K562 (cell line): ENCODE data around the gene CCDC68. TPM values are rescaled to one million over a fixed set of nuclear protein-coding genes. Genes with fewer than 3 reads are reported as not detected.
A peak's percentile ranks its signal among the peaks of the same experiment; 100 is the strongest.

Experiments used
- ARNT ChIP-seq, 2 experiments: fragments of 450-650 bp; IDR thresholded peaks; 2 replicates each; pipeline ENCODE4 v1.6.1; 2016; ENCODE audit warnings: mild to moderate bottlenecking in 1 of 2
- BACH1 ChIP-seq: fragments of 200-800 bp; sonication (Bioruptor generic); IDR thresholded peaks from 2 replicates; pipeline ENCODE4 v1.6.1; 2016; ENCODE audit warnings: missing genetic modification characterization, missing compliant biosample characterization
- PATZ1 ChIP-seq: fragments of 250-450 bp; sonication (Bioruptor Pico); IDR thresholded peaks from 2 replicates; pipeline ENCODE4 v1.5.0; 2020; ENCODE audit warnings: mild to moderate bottlenecking, borderline replicate concordance
- POLR3G ChIP-seq: IDR thresholded peaks from 2 replicates; pipeline ENCODE4 v1.6.1; 2011; ENCODE audit not compliant: insufficient read length, insufficient replicate concordance; ENCODE audit errors: extremely low read depth
- RAD21 ChIP-seq, 2 experiments: fragments of 250-450 bp in 1 of 2; fragments of 450-650 bp in 1 of 2; sonication (Bioruptor Pico) in 1 of 2; formaldehyde crosslinking in 1 of 2; IDR thresholded peaks in 1 of 2; conservative IDR thresholded peaks in 1 of 2; 2 replicates each; pipeline versions ENCODE4 v1.4.0 to v1.8.0; 2020 to 2022; ENCODE audit warnings: mild to moderate bottlenecking in 2 of 2, moderate library complexity in 1 of 2
- RBM22 ChIP-seq: fragments of 200-400 bp; formaldehyde crosslinking; IDR thresholded peaks from 2 replicates; pipeline ENCODE4 v1.6.1; 2018; ENCODE audit warnings: low read length, low read depth; ENCODE audit not compliant: poor library complexity, severe bottlenecking
- SMARCE1 ChIP-seq: fragments of 450-650 bp; IDR thresholded peaks from 2 replicates; pipeline ENCODE4 v1.7.1; 2016; ENCODE audit warnings: mild to moderate bottlenecking
- ZKSCAN3 ChIP-seq: fragments of 250-450 bp; sonication (Bioruptor Pico); IDR thresholded peaks from 2 replicates; pipeline ENCODE4 v1.4.0; 2020
- ZNF324 ChIP-seq: fragments of 250-450 bp; sonication (Bioruptor Pico); IDR thresholded peaks from 2 replicates; pipeline ENCODE4 v1.4.0; 2020; ENCODE audit warnings: mild to moderate bottlenecking
- polyA plus RNA-seq, 8 experiments: library from polyadenylated mRNA; depleted of rRNA in 4 of 8; stranded (reverse) in 5 of 8; unstranded in 3 of 8; fragments of >200 nt; fragmentation: Nextera tagmentation in 2 of 8; fragmentation: Illumina TruSeq in 1 of 8; extraction: Ambion mirVana in 2 of 8; extraction: Trizol in 1 of 8; gene quantifications; 2 replicates each; pipeline versions ENCODE4 v1.2.1 to v1.2.3, GENCODE V29; 2011 to 2014; ENCODE audit warnings: inconsistent platforms in 1 of 8, missing spikeins in 1 of 8
- total RNA-seq, 7 experiments: library from RNA; depleted of rRNA in 6 of 7; stranded (reverse); fragments of >200 nt in 6 of 7; fragmentation: Illumina TruSeq in 2 of 7; extraction: Trizol in 2 of 7; gene quantifications; 2 replicates each; pipeline versions ENCODE4 v1.2.1 to v1.2.3, GENCODE V29; 2011 to 2021; ENCODE audit warnings: low replicate concordance in 1 of 7
- TF ChIP-seq, protein P1 (sequence below), 2 experiments: fragments of 450-650 bp in 1 of 2; sonication (generic) in 1 of 2; formaldehyde crosslinking in 1 of 2; IDR thresholded peaks in 1 of 2; conservative IDR thresholded peaks in 1 of 2; 2 replicates each; pipeline versions ENCODE4 v1.6.1 to v1.8.1; 2016 to 2023; ENCODE audit warnings: mild to moderate bottlenecking in 2 of 2, moderate library complexity in 2 of 2, inconsistent platforms in 1 of 2, missing genetic modification reagents in 1 of 2
- TF ChIP-seq, protein P2 (sequence below): sonication (generic); formaldehyde crosslinking; IDR thresholded peaks from 2 replicates; pipeline ENCODE4 v1.8.0; 2022; ENCODE audit warnings: mild to moderate bottlenecking, missing genetic modification reagents
- TF ChIP-seq, protein P3 (sequence below), 3 experiments: IDR thresholded peaks in 2 of 3; conservative IDR thresholded peaks in 1 of 3; 2 replicates each; pipeline ENCODE4 v1.5.1; 2011 to 2012; ENCODE audit warnings: low read length in 3 of 3, mild to moderate bottlenecking in 3 of 3, control low read depth in 2 of 3, improper control_type of control experiment in 1 of 3, inconsistent platforms in 1 of 3, low read depth in 1 of 3, mixed read lengths in 1 of 3, moderate library complexity in 1 of 3; ENCODE audit not compliant: insufficient read depth in 2 of 3

CCDC68 gene
- total and polyA plus RNA-seq, 9 of the 15 experiments (the other 6 are each of a cell fraction or from before 2014, with no cell fraction given): 0.28 to 4.5 (median 1.4) TPM

GRCh38 chr18:54983041-54983686, 23.9 kb upstream of the CCDC68 start (continued):
- TF ChIP-seq ZKSCAN3 (CRISPR knock-in tag) (no peak), ARNT (IDR thresholded peaks at IDR 0.05) (no peak), RBM22 (no peak), ZNF324 (no peak), SMARCE1 (no peak), BACH1 (tag) (no peak), PATZ1 (CRISPR knock-in tag) (no peak), POLR3G (no peak), RAD21 (CRISPR knock-in tag; conservative IDR thresholded peaks at IDR 0.05 in 1 of 2, IDR thresholded peaks at IDR 0.05 in 1 of 2) (peak; percentile 70 to 86)
- TF ChIP-seq, protein P1, sequence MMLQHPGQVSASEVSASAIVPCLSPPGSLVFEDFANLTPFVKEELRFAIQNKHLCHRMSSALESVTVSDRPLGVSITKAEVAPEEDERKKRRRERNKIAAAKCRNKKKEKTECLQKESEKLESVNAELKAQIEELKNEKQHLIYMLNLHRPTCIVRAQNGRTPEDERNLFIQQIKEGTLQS (IDR thresholded peaks at IDR 0.05): no peak
- TF ChIP-seq, protein P1 (CRISPR knock-in tag; conservative IDR thresholded peaks at IDR 0.05): no peak
- TF ChIP-seq, protein P2, sequence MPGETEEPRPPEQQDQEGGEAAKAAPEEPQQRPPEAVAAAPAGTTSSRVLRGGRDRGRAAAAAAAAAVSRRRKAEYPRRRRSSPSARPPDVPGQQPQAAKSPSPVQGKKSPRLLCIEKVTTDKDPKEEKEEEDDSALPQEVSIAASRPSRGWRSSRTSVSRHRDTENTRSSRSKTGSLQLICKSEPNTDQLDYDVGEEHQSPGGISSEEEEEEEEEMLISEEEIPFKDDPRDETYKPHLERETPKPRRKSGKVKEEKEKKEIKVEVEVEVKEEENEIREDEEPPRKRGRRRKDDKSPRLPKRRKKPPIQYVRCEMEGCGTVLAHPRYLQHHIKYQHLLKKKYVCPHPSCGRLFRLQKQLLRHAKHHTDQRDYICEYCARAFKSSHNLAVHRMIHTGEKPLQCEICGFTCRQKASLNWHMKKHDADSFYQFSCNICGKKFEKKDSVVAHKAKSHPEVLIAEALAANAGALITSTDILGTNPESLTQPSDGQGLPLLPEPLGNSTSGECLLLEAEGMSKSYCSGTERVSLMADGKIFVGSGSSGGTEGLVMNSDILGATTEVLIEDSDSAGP (CRISPR knock-in tag): no peak
- TF ChIP-seq, protein P3, sequence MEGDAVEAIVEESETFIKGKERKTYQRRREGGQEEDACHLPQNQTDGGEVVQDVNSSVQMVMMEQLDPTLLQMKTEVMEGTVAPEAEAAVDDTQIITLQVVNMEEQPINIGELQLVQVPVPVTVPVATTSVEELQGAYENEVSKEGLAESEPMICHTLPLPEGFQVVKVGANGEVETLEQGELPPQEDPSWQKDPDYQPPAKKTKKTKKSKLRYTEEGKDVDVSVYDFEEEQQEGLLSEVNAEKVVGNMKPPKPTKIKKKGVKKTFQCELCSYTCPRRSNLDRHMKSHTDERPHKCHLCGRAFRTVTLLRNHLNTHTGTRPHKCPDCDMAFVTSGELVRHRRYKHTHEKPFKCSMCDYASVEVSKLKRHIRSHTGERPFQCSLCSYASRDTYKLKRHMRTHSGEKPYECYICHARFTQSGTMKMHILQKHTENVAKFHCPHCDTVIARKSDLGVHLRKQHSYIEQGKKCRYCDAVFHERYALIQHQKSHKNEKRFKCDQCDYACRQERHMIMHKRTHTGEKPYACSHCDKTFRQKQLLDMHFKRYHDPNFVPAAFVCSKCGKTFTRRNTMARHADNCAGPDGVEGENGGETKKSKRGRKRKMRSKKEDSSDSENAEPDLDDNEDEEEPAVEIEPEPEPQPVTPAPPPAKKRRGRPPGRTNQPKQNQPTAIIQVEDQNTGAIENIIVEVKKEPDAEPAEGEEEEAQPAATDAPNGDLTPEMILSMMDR (IDR thresholded peaks at IDR 0.05 in 2 of 3, conservative IDR thresholded peaks at IDR 0.05 in 1 of 3; ENCODE audit: insufficient read depth in 2 of 3, low read depth in 1 of 3, low read length in 3 of 3): peak; percentile 41 to 57 (median 47); a peak in 4 of 6 replicates
